ENCODE measurements around the gene CTLA4.

DNA sequence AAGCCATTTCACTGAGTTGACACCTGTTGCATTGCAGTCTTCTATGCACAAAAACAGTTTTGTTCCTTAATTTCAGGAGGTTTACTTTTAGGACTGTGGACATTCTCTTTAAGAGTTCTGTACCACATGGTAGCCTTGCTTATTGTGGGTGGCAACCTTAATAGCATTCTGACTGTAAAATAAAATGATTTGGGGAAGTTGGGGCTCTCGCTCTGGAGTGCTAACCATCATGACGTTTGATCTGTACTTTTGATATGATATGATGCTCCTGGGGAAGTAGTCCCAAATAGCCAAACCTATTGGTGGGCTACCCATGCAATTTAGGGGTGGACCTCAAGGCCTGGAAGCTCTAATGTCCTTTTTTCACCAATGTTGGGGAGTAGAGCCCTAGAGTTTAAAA, 3.4 kb downstream of the CTLA4 start:
- TF ChIP-seq POLR2A (IDR thresholded peaks at IDR 0.05; ENCODE audit: low read length) (no peak), GATA1 (IDR thresholded peaks at IDR 0.05; ENCODE audit: low read depth, low read length) (no peak)

Measured in erythroblast (primary cell).